ENCODE data around the gene SGO1. TPM values are rescaled to one million over a fixed set of nuclear protein-coding genes. Genes with fewer than 3 reads are reported as not detected.

Gene SGO1
- total RNA-seq, 1 experiment from 2014 or later, result 14.8 TPM

DNA sequence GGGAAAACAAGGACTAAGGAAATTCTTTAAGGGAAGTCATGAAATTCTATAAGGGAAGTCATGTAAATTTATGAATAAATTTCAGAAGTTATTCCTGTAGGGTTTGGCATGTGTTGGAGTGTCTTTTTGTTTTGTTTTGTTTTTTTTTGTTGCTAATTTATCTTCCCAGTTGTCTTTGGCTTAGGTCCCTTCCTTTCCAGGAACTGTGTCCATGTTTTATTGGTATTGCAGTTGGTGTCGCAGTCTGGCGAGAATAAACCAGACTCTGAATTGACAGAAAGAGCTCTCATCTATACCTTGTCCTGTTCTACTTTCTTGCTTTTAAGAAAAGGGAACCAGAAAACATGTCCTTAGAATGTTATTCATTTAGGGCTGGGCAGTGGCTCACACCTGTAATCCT lies 57.6 kb downstream of the SGO1 start:
- H3K4me3 ChIP-seq (ENCODE audit: low read depth in 2 of 2, low read length in 2 of 2), result no peak overlapping the region
- ChIA-PET POLR2A (no interaction called here), CTCF (no interaction called here)
- H3K36me3 ChIP-seq (ENCODE audit: control insufficient read depth, insufficient read depth, low read length), result no peaks in the 10 kb centered on the region
- H3K4me1 ChIP-seq (ENCODE audit: control insufficient read depth, insufficient read depth, low read length), result no peaks in the 10 kb centered on the region
- TF ChIP-seq TCF7L2 (IDR thresholded peaks at IDR 0.05; ENCODE audit: low read depth, low read length) (no peak), POLR2AphosphoS5 (IDR thresholded peaks at IDR 0.05; ENCODE audit: low read depth, low read length) (no peak), SIN3A (IDR thresholded peaks at IDR 0.05; ENCODE audit: borderline replicate concordance, insufficient read depth, low read depth, low read length) (no peak)
- TF ChIP-seq, protein P1, sequence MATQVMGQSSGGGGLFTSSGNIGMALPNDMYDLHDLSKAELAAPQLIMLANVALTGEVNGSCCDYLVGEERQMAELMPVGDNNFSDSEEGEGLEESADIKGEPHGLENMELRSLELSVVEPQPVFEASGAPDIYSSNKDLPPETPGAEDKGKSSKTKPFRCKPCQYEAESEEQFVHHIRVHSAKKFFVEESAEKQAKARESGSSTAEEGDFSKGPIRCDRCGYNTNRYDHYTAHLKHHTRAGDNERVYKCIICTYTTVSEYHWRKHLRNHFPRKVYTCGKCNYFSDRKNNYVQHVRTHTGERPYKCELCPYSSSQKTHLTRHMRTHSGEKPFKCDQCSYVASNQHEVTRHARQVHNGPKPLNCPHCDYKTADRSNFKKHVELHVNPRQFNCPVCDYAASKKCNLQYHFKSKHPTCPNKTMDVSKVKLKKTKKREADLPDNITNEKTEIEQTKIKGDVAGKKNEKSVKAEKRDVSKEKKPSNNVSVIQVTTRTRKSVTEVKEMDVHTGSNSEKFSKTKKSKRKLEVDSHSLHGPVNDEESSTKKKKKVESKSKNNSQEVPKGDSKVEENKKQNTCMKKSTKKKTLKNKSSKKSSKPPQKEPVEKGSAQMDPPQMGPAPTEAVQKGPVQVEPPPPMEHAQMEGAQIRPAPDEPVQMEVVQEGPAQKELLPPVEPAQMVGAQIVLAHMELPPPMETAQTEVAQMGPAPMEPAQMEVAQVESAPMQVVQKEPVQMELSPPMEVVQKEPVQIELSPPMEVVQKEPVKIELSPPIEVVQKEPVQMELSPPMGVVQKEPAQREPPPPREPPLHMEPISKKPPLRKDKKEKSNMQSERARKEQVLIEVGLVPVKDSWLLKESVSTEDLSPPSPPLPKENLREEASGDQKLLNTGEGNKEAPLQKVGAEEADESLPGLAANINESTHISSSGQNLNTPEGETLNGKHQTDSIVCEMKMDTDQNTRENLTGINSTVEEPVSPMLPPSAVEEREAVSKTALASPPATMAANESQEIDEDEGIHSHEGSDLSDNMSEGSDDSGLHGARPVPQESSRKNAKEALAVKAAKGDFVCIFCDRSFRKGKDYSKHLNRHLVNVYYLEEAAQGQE (IDR thresholded peaks at IDR 0.05; ENCODE audit: insufficient read depth in 1 of 2, low read depth in 2 of 2, low read length in 1 of 2), result no peak
- TF ChIP-seq, protein P2, sequence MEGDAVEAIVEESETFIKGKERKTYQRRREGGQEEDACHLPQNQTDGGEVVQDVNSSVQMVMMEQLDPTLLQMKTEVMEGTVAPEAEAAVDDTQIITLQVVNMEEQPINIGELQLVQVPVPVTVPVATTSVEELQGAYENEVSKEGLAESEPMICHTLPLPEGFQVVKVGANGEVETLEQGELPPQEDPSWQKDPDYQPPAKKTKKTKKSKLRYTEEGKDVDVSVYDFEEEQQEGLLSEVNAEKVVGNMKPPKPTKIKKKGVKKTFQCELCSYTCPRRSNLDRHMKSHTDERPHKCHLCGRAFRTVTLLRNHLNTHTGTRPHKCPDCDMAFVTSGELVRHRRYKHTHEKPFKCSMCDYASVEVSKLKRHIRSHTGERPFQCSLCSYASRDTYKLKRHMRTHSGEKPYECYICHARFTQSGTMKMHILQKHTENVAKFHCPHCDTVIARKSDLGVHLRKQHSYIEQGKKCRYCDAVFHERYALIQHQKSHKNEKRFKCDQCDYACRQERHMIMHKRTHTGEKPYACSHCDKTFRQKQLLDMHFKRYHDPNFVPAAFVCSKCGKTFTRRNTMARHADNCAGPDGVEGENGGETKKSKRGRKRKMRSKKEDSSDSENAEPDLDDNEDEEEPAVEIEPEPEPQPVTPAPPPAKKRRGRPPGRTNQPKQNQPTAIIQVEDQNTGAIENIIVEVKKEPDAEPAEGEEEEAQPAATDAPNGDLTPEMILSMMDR (IDR thresholded peaks at IDR 0.05), result no peak
- no TSS peak for BruUV-seq (replicated peaks)
- in situ Hi-C loops (cut with HindIII; ENCODE audit: low pct_unique_long_range_greater_than_20kb, low sequenced_read_pairs), result no loop called here
- ATAC-seq (no peak), DNase-seq (ENCODE audit: low read depth, low spot score) (no peak)
- intact Hi-C loops (cut with micrococcal nuclease; ENCODE audit: unreplicated experiment), result no loop called here
- no peaks in the 10 kb centered on the region for H3K27me3 ChIP-seq (ENCODE audit: control insufficient read depth, insufficient read depth, low read length)
- no peak overlapping the region for H3K27ac ChIP-seq (ENCODE audit: low read length)
- no peaks in the 10 kb centered on the region for H3K9me3 ChIP-seq (ENCODE audit: control insufficient read depth, insufficient read depth, low read depth, low read length)

DNA sequence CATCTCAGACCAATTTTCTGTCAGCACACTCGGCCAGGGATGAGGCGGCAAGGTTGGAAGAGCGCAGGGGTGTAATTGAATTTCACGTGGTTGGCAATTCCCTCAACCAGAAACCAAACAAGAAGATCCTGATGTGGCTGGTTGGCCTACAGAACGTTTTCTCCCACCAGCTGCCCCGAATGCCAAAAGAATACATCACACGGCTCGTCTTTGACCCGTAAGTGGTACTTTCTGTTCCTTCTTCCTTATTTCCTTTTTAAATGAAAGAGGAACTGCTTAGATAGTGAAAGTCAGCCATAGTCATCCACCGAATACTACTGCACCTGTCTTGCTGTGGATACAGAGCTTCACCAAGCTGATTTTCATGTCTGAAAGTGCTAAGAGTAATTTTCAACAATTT lies 60.1 kb downstream of the SGO1 start:
- intact Hi-C loops (cut with micrococcal nuclease; ENCODE audit: unreplicated experiment) (no loop called here), in situ Hi-C loops (cut with HindIII; ENCODE audit: low pct_unique_long_range_greater_than_20kb, low sequenced_read_pairs) (no loop called here)
- H3K4me1 ChIP-seq (ENCODE audit: control insufficient read depth, insufficient read depth, low read length), result no peaks in the 10 kb centered on the region
- BruUV-seq (replicated peaks), result no TSS peak
- ATAC-seq, result no peak
- TF ChIP-seq SIN3A (IDR thresholded peaks at IDR 0.05; ENCODE audit: borderline replicate concordance, insufficient read depth, low read depth, low read length), result no peak
- TF ChIP-seq, protein P2 (IDR thresholded peaks at IDR 0.05), result no peak
- TF ChIP-seq, protein P1 (IDR thresholded peaks at IDR 0.05; ENCODE audit: insufficient read depth in 1 of 2, low read depth in 2 of 2, low read length in 1 of 2), result no peak
- TF ChIP-seq TCF7L2 (IDR thresholded peaks at IDR 0.05; ENCODE audit: low read depth, low read length), result no peak
- no peak for TF ChIP-seq POLR2AphosphoS5 (IDR thresholded peaks at IDR 0.05; ENCODE audit: low read depth, low read length)
- no peaks in the 10 kb centered on the region for H3K36me3 ChIP-seq (ENCODE audit: control insufficient read depth, insufficient read depth, low read length)
- H3K4me3 ChIP-seq (ENCODE audit: low read depth in 2 of 2, low read length in 2 of 2), result no peak overlapping the region
- H3K27ac ChIP-seq (ENCODE audit: low read length), result no peak overlapping the region
- no peaks in the 10 kb centered on the region for H3K27me3 ChIP-seq (ENCODE audit: control insufficient read depth, insufficient read depth, low read length)
- POLR2A ChIA-PET, result interaction anchor here (0.6 kb wide), 1 partner anchor 833 kb away, joined by 3 read pairs; no protein-coding TSS in a partner anchor
- H3K9me3 ChIP-seq (ENCODE audit: control insufficient read depth, insufficient read depth, low read depth, low read length), result no peaks in the 10 kb centered on the region
- CTCF ChIA-PET, result no interaction called here
- no peak for DNase-seq (ENCODE audit: low read depth, low spot score)
